Right ventricle myocardium inferior (tissue), 1 donor: ENCODE measurements around the gene CACNA1A. TPM values are rescaled to one million over a fixed set of nuclear protein-coding genes. Genes with fewer than 3 reads are reported as not detected.

ENCODE experiments used
- ATAC-seq: fragments of 200-7000 bp; cut with Tn5 transposase; one replicate; pipeline ENCODE4 v1.9.1; 2020; ENCODE audit warnings: mild to moderate bottlenecking, moderate library complexity
- DNase-seq: peaks from one replicate; pipeline ENCODE4 v3.0.0; 2021; ENCODE audit errors: missing footprints
- intact Hi-C: fragments of 100-400 bp; cut with DNase I; formaldehyde crosslinking; loops from one replicate; pipeline ENCODE4 v1.11.0; 2022
- total RNA-seq: library from RNA; stranded (reverse); fragmentation: NEBNext Ultra II Directional; extraction: Animal tissue kit (Norgen Biotek cat#: 25700); gene quantifications from one replicate; pipeline ENCODE4 v1.2.1, GENCODE V29; 2021
- donor health status: DM: no; HTN: yes; CAD: no; lungs with severe emphysema.

The CACNA1A gene
- total RNA-seq, 1 donor from 2014 or later, result 0.41 TPM

- intact Hi-C loops, result no loop called here
- DNase-seq (peak; percentile 83), ATAC-seq (peak; percentile 34)
Observed at GRCh38 chr19:13164343-13165161, 341.7 kb downstream of the CACNA1A start.

- intact Hi-C loops, result loop anchor here (2.0 kb wide), 1 partner anchor 61 kb away; the partner anchor contains the start of gene LYL1
- ATAC-seq (peak; percentile 53), DNase-seq (peak; percentile 85)
Observed at GRCh38 chr19:13163609-13164342, 342.5 kb downstream of the CACNA1A start.

GRCh38 chr19:13162724-13163608, 343.3 kb downstream of the CACNA1A start:
- ATAC-seq (peak; percentile 92), DNase-seq (peak; percentile 98)
- intact Hi-C loops, result loop anchor here (2.0 kb wide), 1 partner anchor 60 kb away; the partner anchor contains the start of gene LYL1

GRCh38 chr19:13160557-13160956, 345.7 kb downstream of the CACNA1A start:
- no peak for DNase-seq
- intact Hi-C loops, result no loop called here

GRCh38 chr19:13159713-13160112, 346.6 kb downstream of the CACNA1A start:
- intact Hi-C loops, result loop anchor here (10.0 kb wide), 1 partner anchor 685 kb away; no protein-coding TSS in a partner anchor
- DNase-seq (peak; percentile 25), ATAC-seq (no peak)

More at GRCh38 chr19:13160557-13160956, 345.7 kb downstream of the CACNA1A start:
- ATAC-seq, result no peak
